ENCODE results near the gene VWA1.

VWA1 gene

GRCh38 chr1:1490633-1491230 is 55.2 kb downstream of the VWA1 start:
- no peak for DNase-seq

GRCh38 chr1:1491601-1492000 is 56.1 kb downstream of the VWA1 start:
- no peak for DNase-seq
